H1 (cell line): Measurements from ENCODE around the gene LNPEP. TPM values are rescaled to one million over a fixed set of nuclear protein-coding genes. Genes with fewer than 3 reads are reported as not detected.

Experiments
- CTCF ChIA-PET: fragments of 300-600 bp; sonication (Branson Sonifier 250); formaldehyde crosslinking; loops from one replicate; lab custom pipeline; 2021; ENCODE audit not compliant: partially characterized antibody; lab: Charles Lee
- POLR2A ChIA-PET: fragments of 300-600 bp; sonication (Branson Sonifier 250); formaldehyde crosslinking; loops from one replicate; lab custom pipeline; 2021; ENCODE audit warnings: inconsistent platforms; ENCODE audit not compliant: partially characterized antibody; lab: Charles Lee
- DNase-seq, 2 experiments: peaks; one replicate each; pipeline versions ENCODE4 v3.0.0 to v3.0.0-alpha.2; 2010 to 2022; ENCODE audit warnings: low spot score in 2 of 2, low read depth in 1 of 2, mixed read lengths in 1 of 2
- FAIRE-seq: peaks from 2 replicates; lab custom pipeline; 2011; peaks lifted over from hg19 to GRCh38; lab: Jason Lieb, UNC
- H2AFZ ChIP-seq: 2 replicates; pipeline ENCODE4 v1.8.1; 2012; ENCODE audit warnings: low read length, inconsistent platforms
- H2AK5ac ChIP-seq: 2 replicates; pipeline ENCODE4 v1.6.1; 2013; ENCODE audit warnings: low read depth, low read length
- H2BK120ac ChIP-seq: replicated peaks from 2 replicates; pipeline ENCODE3; 2013; ENCODE audit warnings: low read depth, low read length, inconsistent platforms
- H2BK12ac ChIP-seq: 2 replicates; pipeline ENCODE4 v1.6.1; 2013; ENCODE audit warnings: low read depth, low read length
- H2BK15ac ChIP-seq: 2 replicates; pipeline ENCODE4 v1.6.1; 2013; ENCODE audit warnings: low read length
- H2BK20ac ChIP-seq: 2 replicates; pipeline ENCODE4 v1.6.1; 2013; ENCODE audit warnings: low read length
- H2BK5ac ChIP-seq: 2 replicates; pipeline ENCODE4 v1.6.1; 2013; ENCODE audit warnings: low read depth, low read length
- H3K14ac ChIP-seq: 2 replicates; pipeline ENCODE4 v1.6.1; 2013; ENCODE audit warnings: inconsistent platforms; ENCODE audit not compliant: insufficient read length
- H3K18ac ChIP-seq: 2 replicates; pipeline ENCODE4 v1.6.1; 2013; ENCODE audit warnings: low read length; ENCODE audit errors: extremely low read depth
- H3K23ac ChIP-seq: 2 replicates; pipeline ENCODE4 v1.6.1; 2013; ENCODE audit warnings: inconsistent platforms; ENCODE audit not compliant: insufficient read length
- H3K23me2 ChIP-seq: 2 replicates; pipeline ENCODE4 v1.6.1; 2013; ENCODE audit warnings: low read depth, low read length
- H3K27ac ChIP-seq: 2 replicates; pipeline ENCODE4 v1.6.1; 2011; ENCODE audit warnings: low read depth, low read length, inconsistent platforms
- H3K27me3 ChIP-seq, 4 experiments: replicated peaks in 1 of 4; 1 replicate in 1 of 4; 2 replicates in 3 of 4; pipeline versions ENCODE4 v1.6.1 to v1.8.1; 2011 to 2013; ENCODE audit warnings: low read length in 3 of 4, mild to moderate bottlenecking in 3 of 4, inconsistent platforms in 2 of 4, mixed read lengths in 2 of 4, moderate library complexity in 1 of 4; ENCODE audit not compliant: control insufficient read depth in 3 of 4, insufficient read depth in 3 of 4; ENCODE audit errors: extremely low read depth in 1 of 4
- H3K36me3 ChIP-seq, 4 experiments: 2 replicates each; pipeline versions ENCODE4 v1.6.1 to v1.8.1; 2011 to 2013; ENCODE audit warnings: mild to moderate bottlenecking in 4 of 4, low read length in 3 of 4, moderate library complexity in 2 of 4, control low read depth in 1 of 4, inconsistent platforms in 1 of 4; ENCODE audit not compliant: insufficient read depth in 4 of 4, control insufficient read depth in 2 of 4
- H3K4ac ChIP-seq: replicated peaks from 2 replicates; pipeline ENCODE3; 2013; ENCODE audit warnings: low read length, low read depth, mixed read lengths, inconsistent platforms; ENCODE audit not compliant: insufficient read length
- H3K4me1 ChIP-seq, 4 experiments: replicated peaks in 1 of 4; 1 replicate in 1 of 4; 2 replicates in 3 of 4; pipeline versions ENCODE4 v1.6.1 to v1.8.1; 2011 to 2013; ENCODE audit warnings: low read length in 3 of 4, inconsistent platforms in 2 of 4, mixed read lengths in 1 of 4; ENCODE audit not compliant: insufficient read depth in 4 of 4, control insufficient read depth in 3 of 4
- H3K4me2 ChIP-seq, 2 experiments: 2 replicates each; pipeline versions ENCODE4 v1.6.1 to v1.8.1; 2011 to 2013; ENCODE audit warnings: low read depth in 2 of 2, low read length in 2 of 2, control low read depth in 1 of 2, inconsistent platforms in 1 of 2, mild to moderate bottlenecking in 1 of 2; ENCODE audit not compliant: insufficient read depth in 1 of 2
- H3K4me3 ChIP-seq, 4 experiments: fragments of 200-600, 300-600 bp in 1 of 4; sonication (generic), shearing (Covaris generic), sonication (Bioruptor Twin) in 1 of 4; 2 replicates each; pipeline versions ENCODE4 v1.5.1 to v1.8.1; 2011 to 2016; ENCODE audit warnings: low read length in 4 of 4, low read depth in 3 of 4, control low read depth in 2 of 4, inconsistent platforms in 2 of 4, mild to moderate bottlenecking in 2 of 4, mixed read lengths in 1 of 4, moderate library complexity in 1 of 4; ENCODE audit not compliant: insufficient read depth in 2 of 4; ENCODE audit errors: extremely low read depth in 1 of 4
- H3K56ac ChIP-seq: replicated peaks from 2 replicates; pipeline ENCODE3; 2013; ENCODE audit warnings: low read depth, mild to moderate bottlenecking, mixed read lengths, low read length, inconsistent platforms; ENCODE audit not compliant: insufficient read length
- H3K79me1 ChIP-seq: 2 replicates; pipeline ENCODE4 v1.6.1; 2013; ENCODE audit warnings: low read depth, low read length, control low read depth
- H3K79me2 ChIP-seq, 2 experiments: 2 replicates each; pipeline versions ENCODE4 v1.6.1 to v1.8.1; 2012 to 2013; ENCODE audit warnings: low read length in 2 of 2, mild to moderate bottlenecking in 2 of 2, inconsistent platforms in 1 of 2; ENCODE audit not compliant: insufficient read depth in 2 of 2, control insufficient read depth in 1 of 2
- H3K9ac ChIP-seq, 4 experiments: replicated peaks in 1 of 4; 1 replicate in 1 of 4; 2 replicates in 3 of 4; pipeline versions ENCODE4 v1.6.1 to v1.8.1; 2011 to 2013; ENCODE audit warnings: low read depth in 3 of 4, low read length in 3 of 4, control low read depth in 2 of 4, mild to moderate bottlenecking in 2 of 4, moderate library complexity in 2 of 4, inconsistent platforms in 1 of 4; ENCODE audit errors: extremely low read depth in 1 of 4
- H3K9me3 ChIP-seq, 2 experiments: 2 replicates each; pipeline versions ENCODE4 v1.6.1 to v1.8.1; 2012 to 2013; ENCODE audit warnings: mild to moderate bottlenecking in 2 of 2, moderate library complexity in 2 of 2, control low read depth in 1 of 2, inconsistent platforms in 1 of 2, low read depth in 1 of 2, low read length in 1 of 2, mixed read lengths in 1 of 2; ENCODE audit not compliant: insufficient read depth in 2 of 2
- H4K20me1 ChIP-seq, 2 experiments: replicated peaks in 1 of 2; 2 replicates each; pipeline versions ENCODE3 to v1.8.1; 2011 to 2013; ENCODE audit warnings: inconsistent platforms in 2 of 2, low read length in 2 of 2, mild to moderate bottlenecking in 1 of 2; ENCODE audit not compliant: insufficient read depth in 2 of 2, control insufficient read depth in 1 of 2
- H4K5ac ChIP-seq: 2 replicates; pipeline ENCODE4 v1.6.1; 2013; ENCODE audit warnings: low read length, low read depth, mixed read lengths, inconsistent platforms; ENCODE audit not compliant: insufficient read length
- H4K8ac ChIP-seq: 2 replicates; pipeline ENCODE4 v1.8.0; 2013; ENCODE audit warnings: mild to moderate bottlenecking, moderate library complexity, low read length, inconsistent platforms; ENCODE audit not compliant: insufficient read depth; ENCODE audit errors: extremely low read depth
- H4K91ac ChIP-seq: replicated peaks from 2 replicates; pipeline ENCODE3; 2013; ENCODE audit warnings: low read length, mixed read lengths, inconsistent platforms; ENCODE audit not compliant: insufficient read length
- BACH1 ChIP-seq: IDR thresholded peaks from 2 replicates; pipeline ENCODE4 v1.6.1; 2012; ENCODE audit warnings: low read length, improper control_type of control experiment
- CBX5 ChIP-seq: fragments of 300-800, 300-1000 bp; sonication (generic); IDR thresholded peaks from 2 replicates; pipeline ENCODE4 v1.7.1; 2016; ENCODE audit warnings: antibody characterized with exemption, low read length, low read depth
- POU5F1 ChIP-seq: IDR thresholded peaks from 2 replicates; pipeline ENCODE4 v1.6.1; 2011; ENCODE audit warnings: low read depth, mild to moderate bottlenecking, low read length, moderate library complexity
- SP1 ChIP-seq: IDR thresholded peaks from 2 replicates; pipeline ENCODE4 v1.6.1; 2011; ENCODE audit warnings: low read depth, low read length
- TCF12 ChIP-seq: IDR thresholded peaks from 2 replicates; pipeline ENCODE4 v1.6.1; 2011; ENCODE audit warnings: low read depth, mild to moderate bottlenecking, low read length
- WGBS, 2 experiments: shearing (Covaris generic) in 1 of 2; methylation state at CpG; one replicate each; pipeline versions ENCODE4 v1.1.6 to v1.1.7; 2013 to 2015; ENCODE audit warnings: low lambda C conversion rate in 2 of 2, mixed read lengths in 2 of 2, inconsistent platforms in 1 of 2, low coverage in 1 of 2, missing lambda C conversion rate in 1 of 2; ENCODE audit not compliant: insufficient replicate concordance in 2 of 2, insufficient coverage in 1 of 2, insufficient read length in 1 of 2; ENCODE audit errors: extremely low coverage in 1 of 2, missing lambda C conversion rate in 1 of 2; 5-methylcytosine and 5-hydroxymethylcytosine counted together
- polyA plus RNA-seq, 7 experiments: library from polyadenylated mRNA; depleted of rRNA in 3 of 7; stranded (reverse) in 5 of 7; unstranded in 2 of 7; fragments of >200 nt in 5 of 7; fragments of 200-250 nt in 2 of 7; gene quantifications; 1 replicate in 5 of 7; 2 replicates in 1 of 7; 4 replicates in 1 of 7; pipeline versions ENCODE4 v1.2.1 to v1.2.3, GENCODE V29; 2011 to 2013; ENCODE audit warnings: missing spikeins in 2 of 7, mixed read lengths in 2 of 7
- total RNA-seq: library from RNA; stranded (reverse); fragmentation: NEBNext Ultra II Directional; extraction: Animal tissue kit (Norgen Biotek cat#: 25700); gene quantifications from 2 replicates; pipeline ENCODE4 v1.2.1, GENCODE V29; 2021

LNPEP gene
- total and polyA plus RNA-seq, 2 of the 8 experiments (the other 6 are each of a cell fraction or from before 2014, with no cell fraction given), result 1.8 to 4.5 TPM

- POLR2A ChIA-PET, result interaction anchor here (0.7 kb wide), 1 partner anchor 165 kb away, joined by 3 read pairs; no protein-coding TSS in a partner anchor
- no peak overlapping the region for H3K27ac ChIP-seq
- CTCF ChIA-PET, result interaction anchor here (0.7 to 1.0 kb wide), 3 partner anchors 13 to 40 kb away, joined by 3 read pairs; no protein-coding TSS in a partner anchor
- no peak overlapping the region for H3K23ac ChIP-seq
- no peak overlapping the region for H3K4me2 ChIP-seq
- H3K27me3 ChIP-seq, result no peaks in the 10 kb centered on the region
- H3K18ac ChIP-seq, result no peak overlapping the region
- H3K4me1 ChIP-seq, result no peaks in the 10 kb centered on the region
- no peaks in the 10 kb centered on the region for H3K9me3 ChIP-seq
- H2AFZ ChIP-seq, result no peak overlapping the region
- no peaks in the 10 kb centered on the region for H3K79me1 ChIP-seq
- H4K20me1 ChIP-seq, result no peaks in the 10 kb centered on the region
- no peak overlapping the region for H2BK20ac ChIP-seq
- H3K14ac ChIP-seq, result no peak overlapping the region
- no peak overlapping the region for H2BK12ac ChIP-seq
- H3K4ac ChIP-seq, result no peak overlapping the region
- H3K9ac ChIP-seq, result no peak overlapping the region
- no peaks in the 10 kb centered on the region for H3K36me3 ChIP-seq
- no peaks in the 10 kb centered on the region for H3K79me2 ChIP-seq
- no peak overlapping the region for H3K56ac ChIP-seq
- H2BK5ac ChIP-seq, result no peak overlapping the region
- H3K23me2 ChIP-seq, result no peaks in the 10 kb centered on the region; the same call in 1 of the 2 replicates
- H2BK120ac ChIP-seq, result no peak overlapping the region
- FAIRE-seq, result no peak
- H2AK5ac ChIP-seq, result no peak overlapping the region
- H2BK15ac ChIP-seq, result no peak overlapping the region
- no peak overlapping the region for H4K91ac ChIP-seq
- no peak overlapping the region for H4K8ac ChIP-seq
- 93% methylated on average over 4 of the region's 4 CpGs; no CpG with 5 or more reads in 1 of the 2 experiments for WGBS, 2 experiments
- DNase-seq, result no peak
- H3K4me3 ChIP-seq, result no peak overlapping the region
- H4K5ac ChIP-seq, result no peak overlapping the region
- TF ChIP-seq SP1, result no peak
- no peak for TF ChIP-seq POU5F1
- no peak for TF ChIP-seq TCF12
- no peak for TF ChIP-seq BACH1
- TF ChIP-seq CBX5, result no peak
Measured at GRCh38 chr5:96909435-96909834, 26.4 kb upstream of the LNPEP start.
